ENCODE results near the gene RANBP3. TPM values are rescaled to one million over a fixed set of nuclear protein-coding genes. Genes with fewer than 3 reads are reported as not detected.

Gene RANBP3
- total RNA-seq, 1 donor from 2014 or later, result 31.0 TPM

Other genes with a start within 250 kb of the RANBP3 start
- gene PRR22, start 193.4 kb downstream of the RANBP3 start, total RNA-seq, result 0.25 TPM
- gene DUS3L, start 187.0 kb downstream of the RANBP3 start, total RNA-seq, result 12.0 TPM
- 0.25 TPM for gene NRTN, start 173.1 kb downstream of the RANBP3 start, total RNA-seq
- gene FUT6, start 138.4 kb downstream of the RANBP3 start, total RNA-seq, result not detected
- 0.25 TPM for gene FUT3, start 126.7 kb downstream of the RANBP3 start, total RNA-seq
- gene FUT5, start 107.6 kb downstream of the RANBP3 start, total RNA-seq, result not detected
- gene NDUFA11, start 74.3 kb downstream of the RANBP3 start, total RNA-seq, result 66.1 TPM
- 3.0 TPM for gene VMAC, start 73.3 kb downstream of the RANBP3 start, total RNA-seq
- gene CAPS, start 63.9 kb downstream of the RANBP3 start, total RNA-seq, result 5.7 TPM
- 3.7 TPM for gene RFX2, start 132.4 kb upstream of the RANBP3 start, total RNA-seq
- not detected for gene ACSBG2, start 157.5 kb upstream of the RANBP3 start, total RNA-seq